Mesodermal cell (in vitro differentiated cells): ENCODE measurements around the gene SYT9.

ENCODE experiments used
- H3K27ac ChIP-seq: 2 replicates; pipeline ENCODE4 v1.7.0; 2013; ENCODE audit warnings: mild to moderate bottlenecking, low read depth, low read length, moderate library complexity; ENCODE audit not compliant: severe bottlenecking
- H3K36me3 ChIP-seq: 2 replicates; pipeline ENCODE4 v1.7.1; 2013; ENCODE audit warnings: mild to moderate bottlenecking, low read length, moderate library complexity; ENCODE audit not compliant: control insufficient read depth, insufficient read depth
- H3K4me1 ChIP-seq: one replicate; pipeline ENCODE4 v1.7.1; 2013; ENCODE audit warnings: mild to moderate bottlenecking, low read length; ENCODE audit not compliant: insufficient read depth, control insufficient read depth, poor library complexity, severe bottlenecking
- H3K4me3 ChIP-seq: 2 replicates; pipeline ENCODE4 v1.7.0; 2013; ENCODE audit warnings: low read length, control low read depth, mild to moderate bottlenecking; ENCODE audit not compliant: insufficient read depth, poor library complexity, severe bottlenecking; ENCODE audit errors: extremely low read depth
- H3K9me3 ChIP-seq: 2 replicates; pipeline ENCODE4 v1.7.1; 2013; ENCODE audit warnings: mild to moderate bottlenecking, low read length, moderate library complexity; ENCODE audit not compliant: control insufficient read depth
- WGBS, 2 experiments: methylation state at CpG; one replicate each; pipeline ENCODE4 v1.1.5; 2013; ENCODE audit warnings: missing lambda C conversion rate in 2 of 2; ENCODE audit not compliant: insufficient coverage in 2 of 2; 5-methylcytosine and 5-hydroxymethylcytosine counted together

Gene SYT9

DNA sequence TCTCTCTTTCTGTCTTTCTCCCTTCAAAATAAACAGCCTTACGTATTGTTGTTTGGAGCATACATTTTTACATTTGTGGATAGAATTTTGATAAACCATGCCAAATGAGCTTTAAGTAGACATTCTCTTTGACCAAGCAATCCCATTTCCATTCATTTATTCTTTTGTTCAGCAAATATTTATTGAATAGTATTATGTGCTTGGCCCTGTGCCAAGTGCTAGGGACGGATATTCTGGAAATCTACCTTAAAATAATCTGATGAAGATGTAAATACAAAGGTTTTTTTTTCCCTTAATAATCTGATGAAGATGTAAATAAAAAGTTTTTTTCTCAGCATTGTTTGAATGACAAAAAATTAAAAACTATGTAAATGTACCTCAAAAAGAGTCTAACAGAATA is 235.7 kb downstream of the SYT9 start:
- no peak overlapping the region for H3K27ac ChIP-seq
- WGBS, 2 experiments, result no CpG with 5 or more reads among the region's 2 CpGs
- no peak overlapping the region for H3K4me3 ChIP-seq
- H3K4me1 ChIP-seq, result peaks cover 19% of the 10 kb centered on the region
- no peaks in the 10 kb centered on the region for H3K36me3 ChIP-seq
- no peaks in the 10 kb centered on the region for H3K9me3 ChIP-seq

DNA sequence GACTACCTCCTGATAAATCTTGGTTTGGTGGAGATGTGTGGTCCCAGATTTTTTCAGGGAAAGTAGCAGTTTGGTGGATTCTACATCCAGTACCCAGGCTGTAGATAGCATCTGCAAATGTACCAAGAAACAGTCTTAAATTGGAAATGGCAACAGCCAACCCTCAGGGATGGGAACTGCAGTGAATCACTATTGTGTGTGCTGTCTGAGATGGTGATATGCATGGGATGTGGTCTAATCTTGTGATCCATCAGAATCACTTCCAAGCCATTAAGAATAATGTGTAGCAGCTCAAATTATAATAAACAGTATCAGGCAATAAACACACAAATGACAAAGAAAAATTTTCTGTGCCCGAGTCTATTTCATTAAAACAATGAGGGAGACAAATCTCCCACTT is 237.0 kb downstream of the SYT9 start:
- Histone ChIP-seq H3K36me3 (no peaks in the 10 kb centered on the region), H3K4me1 (peaks cover 19% of the 10 kb centered on the region), H3K27ac (no peak overlapping the region), H3K9me3 (no peaks in the 10 kb centered on the region), H3K4me3 (no peak overlapping the region)
- no CpG with 5 or more reads among the region's 1 CpG for WGBS, 2 experiments

DNA sequence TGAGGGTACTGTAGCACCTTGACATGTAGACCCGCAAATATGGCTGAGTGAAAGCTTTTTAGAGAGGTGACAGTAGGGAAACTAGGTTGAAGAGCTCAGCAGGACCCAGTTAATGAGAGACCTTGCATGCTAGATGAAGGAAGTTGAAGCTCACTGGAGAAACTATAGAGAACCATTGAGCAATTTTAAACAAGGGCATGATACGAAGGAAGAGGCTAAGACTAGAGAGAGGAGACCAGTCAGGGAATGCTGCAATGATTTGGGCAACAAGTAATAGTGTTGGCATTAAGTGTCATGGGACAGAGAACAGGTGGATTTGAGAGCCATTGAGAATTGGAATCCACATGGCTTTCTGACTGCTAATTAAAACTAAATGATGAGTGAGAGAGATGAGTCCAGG is 237.7 kb downstream of the SYT9 start:
- H3K4me3 ChIP-seq, result no peak overlapping the region
- 92 to 98% methylated on average over 2 of the region's 2 CpGs for WGBS, 2 experiments
- H3K27ac ChIP-seq, result no peak overlapping the region
- no peaks in the 10 kb centered on the region for H3K9me3 ChIP-seq
- H3K4me1 ChIP-seq, result peaks cover 19% of the 10 kb centered on the region
- H3K36me3 ChIP-seq, result no peaks in the 10 kb centered on the region

DNA sequence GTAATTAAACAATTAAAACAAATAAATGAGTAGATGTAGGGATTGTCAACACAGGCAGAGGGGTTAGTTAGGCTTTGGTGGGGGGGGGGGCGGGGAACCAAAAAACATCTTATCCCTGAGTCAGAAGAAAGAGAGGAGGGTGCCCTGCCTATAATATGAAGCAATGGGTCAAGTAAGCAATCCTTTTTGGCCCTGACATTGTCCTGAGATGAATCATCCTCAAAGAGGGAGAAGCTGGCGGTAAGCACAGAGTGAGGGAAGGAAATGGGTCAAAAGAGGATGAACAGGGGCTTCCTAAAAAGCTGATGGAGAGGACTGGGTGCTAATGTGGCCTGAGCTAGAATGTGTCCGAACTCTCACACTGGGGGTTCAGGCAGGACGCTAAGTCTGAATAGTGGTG is 238.3 kb downstream of the SYT9 start:
- H3K4me1 ChIP-seq, result peaks cover 15% of the 10 kb centered on the region

DNA sequence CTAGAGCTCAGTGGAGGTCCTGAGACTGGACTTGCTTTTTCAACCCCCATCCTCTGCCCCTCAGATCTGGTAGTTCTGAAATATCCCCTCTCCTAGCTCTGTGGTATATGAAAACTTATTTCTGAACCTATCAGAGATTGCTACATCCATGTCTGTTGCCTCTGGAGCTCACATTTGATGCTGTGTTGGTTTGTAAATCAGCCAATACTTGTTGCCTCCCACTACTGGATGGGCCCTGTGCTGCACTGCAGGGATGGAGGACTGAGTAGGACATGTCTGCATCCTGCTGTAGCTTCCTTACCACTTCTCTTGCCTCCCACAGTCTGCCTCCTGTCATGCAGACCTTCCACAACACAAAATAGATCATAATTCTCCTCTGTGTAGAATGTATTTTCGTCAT is 238.8 kb downstream of the SYT9 start:
- Histone ChIP-seq H3K4me3 (no peak overlapping the region), H3K36me3 (no peaks in the 10 kb centered on the region), H3K4me1 (peaks cover 11% of the 10 kb centered on the region), H3K9me3 (no peaks in the 10 kb centered on the region), H3K27ac (no peak overlapping the region)
- 80 to 100% methylated on average over 1 of the region's 1 CpG for WGBS, 2 experiments

More for the DNA sequence above, 238.3 kb downstream of the SYT9 start:
- Histone ChIP-seq H3K36me3 (no peaks in the 10 kb centered on the region), H3K4me3 (no peak overlapping the region), H3K27ac (no peak overlapping the region), H3K9me3 (no peaks in the 10 kb centered on the region)
- 81 to 92% methylated on average over 3 of the region's 4 CpGs for WGBS, 2 experiments

DNA sequence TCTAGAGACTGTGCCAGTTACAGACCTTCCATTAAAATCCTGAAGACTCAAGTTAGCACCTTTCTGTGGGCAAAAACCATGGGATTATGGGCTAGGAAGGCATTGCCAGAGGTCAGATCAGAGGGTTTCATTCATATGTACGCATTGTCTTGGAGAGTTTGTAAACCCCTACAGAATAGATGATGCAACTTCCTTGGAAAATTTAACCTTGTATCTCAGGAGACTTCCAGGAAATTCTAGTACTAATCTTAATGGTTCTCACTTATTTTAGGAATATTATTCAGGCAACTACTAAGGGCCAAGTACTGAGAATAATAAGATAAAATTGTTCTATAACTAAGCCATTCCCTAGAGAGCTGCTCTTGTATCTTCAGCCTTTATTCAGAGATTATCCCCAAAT is 240.5 kb downstream of the SYT9 start:
- Histone ChIP-seq H3K4me3 (no peak overlapping the region), H3K4me1 (peaks cover 9% of the 10 kb centered on the region), H3K9me3 (no peaks in the 10 kb centered on the region), H3K27ac (no peak overlapping the region), H3K36me3 (no peaks in the 10 kb centered on the region)
- WGBS, 2 experiments, result 100% methylated on average over 1 of the region's 1 CpG; no CpG with 5 or more reads in 1 of the 2 experiments

DNA sequence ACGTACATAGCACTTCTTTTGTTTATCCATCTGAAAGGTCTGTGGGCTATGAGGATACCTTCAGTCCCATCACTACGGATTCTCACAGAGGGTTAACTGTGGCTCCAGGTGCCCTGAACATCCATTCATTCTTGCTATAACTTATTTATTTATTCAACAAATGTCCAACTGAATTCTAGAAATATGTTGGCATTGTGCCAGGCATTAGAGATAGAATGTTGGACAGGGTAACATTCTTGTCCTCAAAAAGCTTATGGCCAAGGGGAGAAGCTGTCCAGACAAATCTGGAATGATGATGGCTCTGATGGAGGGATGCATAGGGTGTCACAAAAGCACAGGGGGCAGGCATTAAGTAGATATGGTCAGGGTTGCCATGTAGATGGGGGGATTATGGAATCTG is 242.0 kb downstream of the SYT9 start:
- Histone ChIP-seq H3K9me3 (no peaks in the 10 kb centered on the region), H3K27ac (no peak overlapping the region), H3K4me1 (peaks cover 9% of the 10 kb centered on the region), H3K36me3 (no peaks in the 10 kb centered on the region), H3K4me3 (no peak overlapping the region)
- WGBS, 2 experiments, result 63 to 87% methylated on average over 1 to 2 of the region's 2 CpGs

DNA sequence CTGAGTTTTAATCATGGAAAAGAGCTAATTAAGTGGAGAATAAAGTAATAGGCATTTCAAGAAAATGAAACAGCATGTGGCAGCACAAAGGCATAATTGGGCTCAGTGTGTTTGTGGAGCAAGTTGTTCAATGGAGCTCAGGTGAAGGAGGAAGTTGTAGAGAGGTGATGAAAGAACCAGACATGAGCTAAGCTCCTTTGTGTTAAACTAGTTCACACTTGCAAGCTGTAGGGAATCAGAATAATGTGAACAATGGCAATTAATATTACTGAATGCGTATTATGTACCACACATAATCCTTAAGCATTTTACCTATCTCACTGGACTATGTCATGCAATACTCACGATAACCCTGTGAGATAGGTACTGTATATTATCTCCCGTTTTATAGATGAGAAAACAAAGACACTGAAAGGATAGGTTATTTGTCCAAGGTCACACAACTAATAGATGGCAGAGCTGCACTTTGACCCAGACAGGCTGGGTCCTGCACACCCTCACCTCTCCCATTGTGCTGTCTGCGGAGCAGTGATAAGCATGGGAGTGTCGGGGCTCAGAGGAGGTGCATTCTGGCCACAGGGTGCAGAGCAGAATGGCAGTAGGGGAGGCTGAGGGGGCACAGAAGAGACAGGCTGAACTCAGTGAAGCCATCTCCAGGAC is 242.5 kb downstream of the SYT9 start:
- Histone ChIP-seq H3K27ac (no peak overlapping the region), H3K9me3 (no peaks in the 10 kb centered on the region), H3K4me3 (no peak overlapping the region), H3K4me1 (peaks cover 9% of the 10 kb centered on the region), H3K36me3 (no peaks in the 10 kb centered on the region)
- 86 to 100% methylated on average over 2 to 3 of the region's 5 CpGs for WGBS, 2 experiments

DNA sequence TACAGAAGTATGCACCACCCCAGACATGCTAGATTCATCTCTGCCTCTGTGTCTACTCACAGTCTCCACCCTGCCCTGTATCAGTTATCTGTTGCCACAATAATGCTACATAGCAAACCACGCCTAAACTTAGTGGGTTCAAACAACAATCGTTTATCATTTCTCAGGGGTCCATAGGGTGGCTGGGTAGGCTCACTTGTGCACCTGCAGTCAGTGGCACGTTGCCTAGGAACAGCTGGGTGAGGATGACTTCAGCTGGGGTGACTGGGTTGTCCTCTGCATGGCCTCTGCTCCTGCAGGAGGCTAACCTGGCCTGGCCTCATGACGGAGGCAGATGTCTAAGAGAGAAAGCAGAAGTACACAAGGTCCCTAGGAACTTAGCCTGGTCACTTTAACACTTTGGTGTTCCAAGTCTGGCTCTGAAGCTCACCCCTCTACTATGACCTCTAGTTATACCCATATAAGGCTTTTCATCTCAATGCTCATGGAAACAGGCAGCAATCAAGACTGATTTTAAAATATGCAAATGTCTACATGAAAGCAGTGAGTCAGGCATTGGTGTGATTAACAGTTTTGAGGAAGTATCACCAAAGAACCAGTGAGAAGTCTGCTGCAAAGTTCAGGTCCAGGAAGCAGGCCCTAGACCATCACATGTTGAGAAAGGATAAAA is 244.3 kb downstream of the SYT9 start:
- 87 to 92% methylated on average over 3 to 4 of the region's 4 CpGs for WGBS, 2 experiments
- Histone ChIP-seq H3K36me3 (no peaks in the 10 kb centered on the region), H3K9me3 (no peaks in the 10 kb centered on the region), H3K27ac (no peak overlapping the region), H3K4me3 (no peak overlapping the region), H3K4me1 (peaks cover 2% of the 10 kb centered on the region)

DNA sequence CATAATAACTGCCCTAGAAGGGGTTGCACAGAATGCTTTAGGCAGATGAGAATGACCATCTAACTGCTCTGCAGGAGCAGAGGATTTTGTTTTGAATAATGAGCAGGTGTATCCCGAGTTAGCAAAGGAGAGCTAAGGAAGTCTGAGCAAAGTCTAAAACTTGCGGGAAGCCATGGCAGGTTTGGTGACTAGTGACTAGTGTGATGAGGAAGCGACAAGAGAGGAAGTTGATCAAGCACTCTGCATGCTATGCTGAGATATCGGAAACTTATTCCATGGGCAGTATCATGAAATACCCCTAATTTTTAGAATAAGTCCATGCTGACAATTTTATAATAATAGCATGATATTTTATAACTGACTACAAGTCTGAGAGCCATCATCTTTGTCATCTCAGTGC is 246.5 kb downstream of the SYT9 start:
- Histone ChIP-seq H3K9me3 (no peaks in the 10 kb centered on the region), H3K4me1 (no peaks in the 10 kb centered on the region), H3K4me3 (no peak overlapping the region), H3K36me3 (no peaks in the 10 kb centered on the region), H3K27ac (no peak overlapping the region)
- WGBS, 2 experiments, result 78 to 86% methylated on average over 1 to 2 of the region's 4 CpGs

DNA sequence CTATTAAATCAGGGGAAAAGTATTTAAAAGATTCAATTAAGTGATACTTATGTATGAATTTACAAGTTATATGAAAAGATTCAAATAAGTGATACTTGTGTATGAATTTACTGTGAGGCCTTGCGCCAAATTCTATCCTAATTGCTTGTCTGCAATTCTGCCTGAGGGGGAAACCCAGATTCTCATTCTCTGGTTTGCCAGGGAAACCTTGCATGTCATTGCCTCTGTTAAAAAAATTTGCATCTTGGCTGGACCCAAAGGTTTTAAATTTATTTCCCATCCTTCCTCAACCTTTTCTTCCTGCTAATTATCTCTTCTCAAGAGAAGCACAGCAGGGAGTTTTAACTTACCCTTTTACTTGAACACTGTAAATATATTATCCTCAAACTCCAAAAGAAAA is 247.4 kb downstream of the SYT9 start:
- no peak overlapping the region for H3K27ac ChIP-seq
- no peak overlapping the region for H3K4me3 ChIP-seq
- H3K4me1 ChIP-seq, result no peaks in the 10 kb centered on the region
- H3K36me3 ChIP-seq, result no peaks in the 10 kb centered on the region
- no peaks in the 10 kb centered on the region for H3K9me3 ChIP-seq
- WGBS, 2 experiments, result 67 to 88% methylated on average over 1 of the region's 1 CpG
